SJCRH30 (cell line): Measurements from ENCODE around the gene ODAD3. TPM values are rescaled to one million over a fixed set of nuclear protein-coding genes. Genes with fewer than 3 reads are reported as not detected.
"Not testable (repeated sequence)": the region's sequence is repeated elsewhere in the genome, so short reads cannot be mapped to it uniquely, and the experiment has no call there.

ENCODE experiments used
- DNase-seq, 2 experiments: peaks; one replicate each; pipeline ENCODE4 v3.0.0-alpha.2; 2015 to 2020
- H3K27ac ChIP-seq: fragments of 250-450 bp; sonication (Bioruptor Pico); 2 replicates; pipeline ENCODE4 v1.5.1; 2020; ENCODE audit warnings: mild to moderate bottlenecking, moderate library complexity
- H3K27me3 ChIP-seq: fragments of 250-450 bp; sonication (Bioruptor Pico); 2 replicates; pipeline ENCODE4 v1.5.1; 2020; ENCODE audit warnings: mild to moderate bottlenecking, moderate library complexity
- H3K36me3 ChIP-seq: fragments of 250-450 bp; sonication (Bioruptor Pico); 2 replicates; pipeline ENCODE4 v1.5.1; 2020; ENCODE audit warnings: mild to moderate bottlenecking, moderate library complexity
- H3K4me1 ChIP-seq: fragments of 250-450 bp; sonication (Bioruptor Pico); 2 replicates; pipeline ENCODE4 v1.5.1; 2020; ENCODE audit warnings: mild to moderate bottlenecking, moderate library complexity
- H3K4me3 ChIP-seq: fragments of 250-450 bp; sonication (Bioruptor Pico); 2 replicates; pipeline ENCODE4 v1.5.1; 2020; ENCODE audit warnings: mild to moderate bottlenecking, moderate library complexity
- H3K9me3 ChIP-seq: fragments of 250-450 bp; sonication (Bioruptor Pico); replicated peaks from 2 replicates; pipeline ENCODE4 v1.5.1; 2020; ENCODE audit warnings: mild to moderate bottlenecking, moderate library complexity
- total RNA-seq: library from RNA; depleted of rRNA; stranded (reverse); fragments of >200 nt; shearing (Covaris generic); gene quantifications from 2 replicates; pipeline ENCODE4 v1.2.3, GENCODE V29; 2014

The ODAD3 gene
- total RNA-seq, 1 experiment from 2014 or later: 0.22 TPM

- H3K4me3 ChIP-seq, H3K27ac ChIP-seq, DNase-seq, H3K36me3 ChIP-seq, H3K27me3 ChIP-seq, H3K9me3 ChIP-seq, H3K4me1 ChIP-seq: not testable (repeated sequence)
Measured at GRCh38 chr19:11433526-11433925, 1.4 kb downstream of the ODAD3 start.

DNA sequence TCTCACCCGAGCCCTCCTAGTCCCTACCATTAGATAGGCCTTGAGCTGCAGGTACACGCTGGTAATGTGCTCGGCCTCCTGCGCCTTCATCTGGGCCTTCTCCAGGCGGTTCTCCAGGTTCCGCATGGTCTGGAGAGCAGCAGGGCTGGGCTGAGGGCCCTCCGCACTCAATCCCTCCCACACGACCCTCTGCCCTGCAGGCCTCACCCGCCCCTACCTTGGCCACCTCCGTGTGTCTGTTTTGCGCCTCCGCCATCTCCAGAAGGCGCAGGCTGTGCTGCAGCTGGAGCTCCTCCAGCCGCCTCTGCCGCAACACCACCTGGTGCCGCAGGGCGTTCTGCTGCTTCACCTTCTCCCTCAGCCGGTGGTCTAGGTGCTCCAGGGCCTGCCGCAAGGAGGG lies 8.3 kb downstream of the ODAD3 start:
- H3K27ac ChIP-seq: no peak overlapping the region
- H3K36me3 ChIP-seq: no peaks in the 10 kb centered on the region
- H3K4me1 ChIP-seq: no peaks in the 10 kb centered on the region
- no peaks in the 10 kb centered on the region for H3K27me3 ChIP-seq
- no peak overlapping the region for H3K4me3 ChIP-seq
- DNase-seq: no peak
- no peaks in the 10 kb centered on the region for H3K9me3 ChIP-seq

- DNase-seq: no peak
- H3K27me3 ChIP-seq: no peaks in the 10 kb centered on the region
- H3K36me3 ChIP-seq: no peaks in the 10 kb centered on the region
- H3K27ac ChIP-seq: no peak overlapping the region
- no peak overlapping the region for H3K4me3 ChIP-seq
- no peaks in the 10 kb centered on the region for H3K4me1 ChIP-seq
- H3K9me3 ChIP-seq: no peaks in the 10 kb centered on the region
Measured at GRCh38 chr19:11425719-11426457, 9.0 kb downstream of the ODAD3 start.

- Histone ChIP-seq H3K9me3 (no peaks in the 10 kb centered on the region), H3K4me3 (no peak overlapping the region), H3K27me3 (0 out of 2 replicates have a peak, but pooled peaks cover 2% of the 10 kb centered on the region), H3K27ac (no peak overlapping the region), H3K36me3 (no peaks in the 10 kb centered on the region), H3K4me1 (no peaks in the 10 kb centered on the region)
- no peak for DNase-seq
Measured at GRCh38 chr19:11423791-11424181, 11.1 kb downstream of the ODAD3 start.

GRCh38 chr19:11423164-11423790 lies 11.6 kb downstream of the ODAD3 start:
- no peak for DNase-seq
- Histone ChIP-seq H3K36me3 (no peaks in the 10 kb centered on the region), H3K27me3 (0 out of 2 replicates have a peak, but pooled peaks cover 2% of the 10 kb centered on the region), H3K4me3 (no peak overlapping the region), H3K27ac (no peak overlapping the region), H3K4me1 (no peaks in the 10 kb centered on the region), H3K9me3 (no peaks in the 10 kb centered on the region)

DNA sequence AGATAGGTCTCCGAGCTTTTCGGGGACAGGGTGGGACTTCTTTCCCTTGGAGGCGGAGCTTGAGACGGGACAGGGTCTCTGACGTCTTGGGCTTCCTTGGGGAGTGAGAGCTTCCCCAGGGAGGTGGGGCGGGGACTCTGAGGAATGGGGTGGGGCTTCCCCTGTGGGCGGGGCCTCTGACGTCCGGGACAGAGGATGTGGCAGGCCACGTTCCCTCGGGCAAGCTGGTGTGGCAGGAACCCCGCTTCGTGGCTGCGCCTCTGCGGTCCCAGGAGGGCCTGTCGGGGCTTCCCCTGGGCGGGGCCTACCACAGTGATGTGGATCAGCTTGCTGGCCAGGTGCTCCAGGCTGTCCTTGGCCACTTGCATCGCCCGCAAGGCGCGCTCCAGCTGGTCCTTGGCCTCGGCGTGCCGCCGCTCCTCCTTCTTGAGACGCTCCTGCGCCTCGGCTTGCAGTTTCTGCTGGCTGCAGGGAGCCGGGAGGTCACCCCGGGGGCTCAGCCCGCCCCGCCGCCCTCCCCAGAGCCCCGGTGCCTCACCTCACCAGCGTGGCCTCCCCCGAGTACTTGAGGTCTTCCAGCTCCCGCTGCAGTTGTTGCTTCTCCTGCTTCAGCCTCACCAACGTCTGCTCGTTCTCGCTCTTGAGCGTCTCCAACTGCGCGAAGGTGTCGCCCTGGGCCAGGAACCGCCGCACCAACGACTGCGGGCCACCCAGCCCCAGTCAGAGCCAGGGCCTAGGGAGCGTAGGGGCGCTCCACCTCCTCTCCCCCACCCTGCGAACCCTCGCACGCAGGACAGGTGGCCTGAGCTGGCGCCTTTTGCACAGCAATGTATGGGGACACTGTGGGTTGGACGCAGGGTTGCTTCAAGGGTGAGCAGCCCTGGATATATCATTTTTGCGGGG lies 12.5 kb downstream of the ODAD3 start:
- no peaks in the 10 kb centered on the region for H3K9me3 ChIP-seq
- DNase-seq: no peak
- no peak overlapping the region for H3K27ac ChIP-seq
- H3K4me1 ChIP-seq: no peaks in the 10 kb centered on the region
- no peak overlapping the region for H3K4me3 ChIP-seq
- 0 out of 2 replicates have a peak, but pooled peaks cover 2% of the 10 kb centered on the region for H3K27me3 ChIP-seq
- no peaks in the 10 kb centered on the region for H3K36me3 ChIP-seq

DNA sequence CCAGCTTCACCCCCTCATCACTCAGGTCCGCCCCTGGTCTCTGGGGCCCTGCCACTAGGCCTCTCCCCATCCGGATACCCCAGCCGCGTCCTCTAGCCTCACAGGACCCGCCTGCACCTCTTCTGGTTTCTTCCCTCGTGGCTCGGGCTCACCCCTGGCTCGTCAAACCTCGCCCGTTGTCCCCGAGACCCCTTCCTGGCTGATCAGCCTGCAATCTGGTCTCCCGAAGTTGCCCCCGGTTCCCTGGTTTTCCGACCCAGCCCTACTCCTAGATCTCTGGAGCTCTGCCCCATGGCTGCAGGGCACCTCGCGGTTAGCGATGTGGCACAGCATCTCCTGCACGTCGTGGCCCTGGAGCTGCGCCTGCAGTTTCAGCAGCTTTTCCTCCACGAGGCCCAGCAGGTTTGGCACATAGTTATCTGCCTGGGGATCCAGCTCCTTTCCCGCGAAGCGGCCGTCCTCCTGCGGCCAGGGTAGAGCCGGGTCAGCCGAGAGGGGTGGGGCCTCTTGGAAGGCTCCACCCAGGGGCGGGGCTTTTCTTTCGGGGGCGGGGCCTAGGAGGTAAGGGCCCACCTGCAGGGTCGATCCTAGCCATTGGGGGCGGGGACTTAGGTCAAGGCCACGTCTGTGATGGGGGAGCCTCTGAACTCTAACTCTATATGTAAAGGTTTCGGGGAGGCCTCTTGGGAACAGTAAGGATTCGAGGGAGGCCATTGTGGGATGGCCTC lies 13.4 kb downstream of the ODAD3 start:
- Histone ChIP-seq H3K4me1 (no peaks in the 10 kb centered on the region), H3K9me3 (no peaks in the 10 kb centered on the region), H3K27me3 (0 out of 2 replicates have a peak, but pooled peaks cover 2% of the 10 kb centered on the region), H3K27ac (no peak overlapping the region), H3K36me3 (no peaks in the 10 kb centered on the region), H3K4me3 (no peak overlapping the region)
- DNase-seq: no peak

- H3K27me3 ChIP-seq: 0 out of 2 replicates have a peak, but pooled peaks cover 2% of the 10 kb centered on the region
- DNase-seq: peak in 1 of 2 experiments; percentile 32
Measured at GRCh38 chr19:11420429-11421370, 14.2 kb downstream of the ODAD3 start.

DNA sequence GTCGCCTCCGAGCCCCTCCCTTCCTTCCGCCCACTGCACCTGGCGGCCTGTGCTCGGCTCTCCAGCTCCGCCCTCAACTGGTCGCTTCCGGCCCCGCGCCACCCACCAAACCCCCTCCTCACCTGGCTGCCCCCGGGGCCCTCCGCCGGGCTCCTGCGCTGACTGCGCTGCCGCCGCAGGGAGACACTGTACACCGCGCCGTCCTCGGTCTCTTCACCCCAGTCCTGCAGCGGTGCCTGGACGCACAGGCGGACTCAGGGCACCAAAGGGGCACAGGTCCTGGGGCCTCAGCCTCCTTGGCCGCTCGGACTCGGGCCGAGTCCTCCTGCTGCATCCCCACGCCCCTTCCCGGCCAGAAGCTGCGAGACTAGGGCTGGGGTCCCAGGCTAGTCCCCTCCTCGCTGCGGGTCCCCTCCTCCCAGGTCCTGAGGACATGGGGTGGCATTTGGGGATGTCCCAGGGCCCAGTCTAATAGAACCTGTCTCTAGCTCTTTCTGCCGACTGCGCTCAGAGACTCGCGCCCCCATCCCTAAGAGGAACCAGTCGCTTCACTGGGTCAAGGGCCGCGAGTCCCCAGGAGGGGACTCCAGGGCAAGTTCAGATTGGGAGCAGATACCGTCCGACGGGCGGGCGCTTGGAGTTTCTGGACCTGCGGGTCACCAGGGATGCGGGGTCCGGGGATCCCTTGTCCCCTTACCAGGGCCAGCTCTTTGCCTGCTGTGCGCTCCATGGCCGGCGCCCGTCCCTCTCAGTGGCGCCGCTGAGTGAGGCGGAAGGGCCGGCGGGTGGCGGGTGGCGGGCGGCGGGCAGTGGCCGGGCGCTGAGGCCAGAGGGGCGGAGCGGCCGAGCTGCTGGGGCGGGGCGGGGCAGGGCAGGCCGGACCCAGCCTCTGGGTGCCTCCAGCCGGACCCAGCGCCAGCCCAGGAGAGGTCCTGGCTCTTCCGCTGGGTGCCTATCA lies 16.1 kb downstream of the ODAD3 start, which contains the start of gene RGL3:
Gene RGL3, minus strand, starts transcription at position 766 of the 958 bp plus-strand sequence. Its CDS starts 36 bp downstream, at position 730.
- H3K4me3 ChIP-seq: no peak within 1 kb of the TSS
- 0 out of 2 replicates have a peak, but pooled peaks cover 2% of the 10 kb centered on the region for H3K27me3 ChIP-seq
- no peaks in the 10 kb centered on the region for H3K4me1 ChIP-seq
- H3K9me3 ChIP-seq: no peaks in the 10 kb centered on the region
- H3K36me3 ChIP-seq: no peaks in the 10 kb centered on the region
- no peak for DNase-seq
- H3K27ac ChIP-seq: no peak within 1 kb of the TSS

More at GRCh38 chr19:11420429-11421370, 14.2 kb downstream of the ODAD3 start:
- Histone ChIP-seq H3K4me3 (peak overlapping the region; percentile 42), H3K27ac (no peak overlapping the region), H3K4me1 (no peaks in the 10 kb centered on the region), H3K9me3 (no peaks in the 10 kb centered on the region), H3K36me3 (no peaks in the 10 kb centered on the region)

GRCh38 chr19:11418094-11418548 lies 16.8 kb downstream of the ODAD3 start:
- 0 out of 2 replicates have a peak, but pooled peaks cover 2% of the 10 kb centered on the region for H3K27me3 ChIP-seq
- DNase-seq: no peak

GRCh38 chr19:11416346-11417052 lies 18.4 kb downstream of the ODAD3 start:
- H3K4me3 ChIP-seq: no peak overlapping the region
- no peaks in the 10 kb centered on the region for H3K4me1 ChIP-seq
- no peak overlapping the region for H3K27ac ChIP-seq
- H3K27me3 ChIP-seq: 0 out of 2 replicates have a peak, but pooled peaks cover 2% of the 10 kb centered on the region
- DNase-seq: no peak
- no peaks in the 10 kb centered on the region for H3K9me3 ChIP-seq
- H3K36me3 ChIP-seq: no peaks in the 10 kb centered on the region

More at GRCh38 chr19:11418094-11418548, 16.8 kb downstream of the ODAD3 start:
- Histone ChIP-seq H3K4me1 (no peaks in the 10 kb centered on the region), H3K4me3 (no peak overlapping the region), H3K27ac (no peak overlapping the region), H3K9me3 (no peaks in the 10 kb centered on the region), H3K36me3 (no peaks in the 10 kb centered on the region)

DNA sequence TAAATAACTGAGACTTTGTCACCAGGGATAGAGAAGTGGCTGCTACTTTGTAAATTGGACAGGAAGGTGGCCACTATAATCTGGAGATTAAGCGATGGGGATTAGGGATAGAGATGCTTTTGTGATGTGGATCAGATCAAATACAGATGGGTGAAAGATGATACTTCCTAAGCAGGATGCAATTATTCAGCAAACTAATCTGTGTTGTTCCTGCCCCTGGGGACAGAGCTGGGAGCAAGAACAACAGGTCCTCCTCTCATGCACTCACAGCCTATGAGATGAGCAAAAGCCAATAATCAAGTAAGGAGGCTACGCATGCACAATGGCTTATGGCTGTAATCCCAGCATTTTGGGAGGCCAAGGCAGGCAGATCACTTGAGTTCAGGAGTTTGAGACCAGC lies 20.4 kb downstream of the ODAD3 start:
- Histone ChIP-seq H3K4me1 (no peaks in the 10 kb centered on the region), H3K36me3 (no peaks in the 10 kb centered on the region), H3K4me3 (no peak overlapping the region), H3K27me3 (0 out of 2 replicates have a peak, but pooled peaks cover under 1% of the 10 kb centered on the region), H3K9me3 (no peaks in the 10 kb centered on the region), H3K27ac (no peak overlapping the region)
- DNase-seq: peak in 1 of 2 experiments; percentile 37
